ENCODE results near the gene ACBD7.

ACBD7 gene

GRCh38 chr10:15124908-15125307 is 36.3 kb upstream of the ACBD7 start:
- Histone ChIP-seq H3K36me3 (peaks cover 34 to 53% (median 44%) of the 10 kb centered on the region in 3 donors), H3K9me3 (no peaks in the 10 kb centered on the region), H3K4me1 (peaks cover 0 to 5% (median 0%) of the 10 kb centered on the region in 4 donors), H3K4me3 (no peak overlapping the region), H3K27ac (no peak overlapping the region), H3K27me3 (no peaks in the 10 kb centered on the region)
- DNase-seq = no peak
- intact Hi-C loops (cut with DNase I; ENCODE audit: low total_unique reads) = no loop called here
- no peak for TF ChIP-seq CTCF (IDR thresholded peaks at IDR 0.05)

- no peak for TF ChIP-seq CTCF (IDR thresholded peaks at IDR 0.05)
- no peak overlapping the region for H3K4me3 ChIP-seq
- intact Hi-C loops (cut with DNase I; ENCODE audit: low total_unique reads) = no loop called here
- peaks cover 35 to 52% (median 51%) of the 10 kb centered on the region in 3 donors for H3K36me3 ChIP-seq
- H3K27me3 ChIP-seq = no peaks in the 10 kb centered on the region
- H3K9me3 ChIP-seq = no peaks in the 10 kb centered on the region
- no peak overlapping the region for H3K27ac ChIP-seq
- H3K4me1 ChIP-seq = peaks cover 0 to 5% (median 0%) of the 10 kb centered on the region in 4 donors
- DNase-seq = no peak
Measured at GRCh38 chr10:15124190-15124589, 35.6 kb upstream of the ACBD7 start.

- intact Hi-C loops (cut with DNase I; ENCODE audit: low total_unique reads) = no loop called here
- Histone ChIP-seq H3K9me3 (no peaks in the 10 kb centered on the region), H3K27me3 (no peaks in the 10 kb centered on the region), H3K4me1 (peaks cover 0 to 5% (median 0%) of the 10 kb centered on the region in 4 donors), H3K36me3 (peaks cover 39 to 52% (median 52%) of the 10 kb centered on the region in 3 donors), H3K27ac (no peak overlapping the region), H3K4me3 (no peak overlapping the region)
- no peak for TF ChIP-seq CTCF (IDR thresholded peaks at IDR 0.05)
- DNase-seq = no peak
Measured at GRCh38 chr10:15123749-15124184, 35.2 kb upstream of the ACBD7 start.

GRCh38 chr10:15122477-15123030 is 34.0 kb upstream of the ACBD7 start:
- no peak for TF ChIP-seq CTCF (IDR thresholded peaks at IDR 0.05)
- peaks cover 0 to 5% (median 0%) of the 10 kb centered on the region in 4 donors for H3K4me1 ChIP-seq
- no peak for DNase-seq
- H3K36me3 ChIP-seq = peaks cover 44 to 56% (median 52%) of the 10 kb centered on the region in 3 donors
- no peaks in the 10 kb centered on the region for H3K27me3 ChIP-seq
- no peaks in the 10 kb centered on the region for H3K9me3 ChIP-seq
- intact Hi-C loops (cut with DNase I; ENCODE audit: low total_unique reads) = no loop called here
- H3K27ac ChIP-seq = no peak overlapping the region
- no peak overlapping the region for H3K4me3 ChIP-seq

- no peak overlapping the region for H3K4me3 ChIP-seq
- TF ChIP-seq CTCF (IDR thresholded peaks at IDR 0.05) = no peak
- H3K27me3 ChIP-seq = no peaks in the 10 kb centered on the region
- intact Hi-C loops (cut with DNase I; ENCODE audit: low total_unique reads) = no loop called here
- no peak overlapping the region for H3K27ac ChIP-seq
- no peaks in the 10 kb centered on the region for H3K9me3 ChIP-seq
- no peak for DNase-seq
- peaks cover 46 to 58% (median 51%) of the 10 kb centered on the region in 3 donors for H3K36me3 ChIP-seq
- H3K4me1 ChIP-seq = peaks cover 0 to 5% (median 0%) of the 10 kb centered on the region in 4 donors
Measured at GRCh38 chr10:15121707-15122106, 33.1 kb upstream of the ACBD7 start.
